ENCODE measurements around the gene MACROD2. TPM values are rescaled to one million over a fixed set of nuclear protein-coding genes. Genes with fewer than 3 reads are reported as not detected.
A peak's percentile ranks its signal among the peaks of the same experiment; 100 is the strongest.

The MACROD2 gene
- total and polyA plus RNA-seq, 4 donors = 0.66 to 10.5 (median 3.3) TPM

GRCh38 chr20:14337400-14338171 is 342.3 kb downstream of the MACROD2 start, which contains the start of gene FLRT3:
FLRT3 (minus strand) TSS chr20:14337612; CDS start chr20:14327506, 10,106 bp downstream.
- H3K9ac ChIP-seq (ENCODE audit: low read depth in 1 of 2, low read length in 2 of 2) = peak within 1 kb of the TSS; percentile 73 to 94
- peaks cover 3 to 24% (median 17%) of the 10 kb centered on the region in 4 donors for H3K4me1 ChIP-seq (ENCODE audit: control insufficient read depth in 4 of 4, insufficient read depth in 4 of 4, low read length in 3 of 4)
- H3K4me3 ChIP-seq (ENCODE audit: low read depth in 1 of 3, low read length in 3 of 3) = peak within 1 kb of the TSS; percentile 63 to 82 (median 77)
- H3K27me3 ChIP-seq (ENCODE audit: control insufficient read depth in 4 of 4, insufficient read depth in 4 of 4, low read length in 3 of 4) = no peaks in the 10 kb centered on the region
- H3K9me3 ChIP-seq (ENCODE audit: control insufficient read depth in 4 of 4, low read length in 3 of 4) = no peaks in the 10 kb centered on the region
- H3K27ac ChIP-seq (ENCODE audit: low read depth in 1 of 2, low read length in 2 of 2) = peak within 1 kb of the TSS; percentile 82 to 88
- H3K36me3 ChIP-seq (ENCODE audit: control insufficient read depth in 4 of 4, insufficient read depth in 3 of 4, low read depth in 1 of 4, low read length in 3 of 4) = no peaks in the 10 kb centered on the region
- 26% methylated on average over 12 of the region's 12 CpGs for whole genome bisulfite sequencing
- peak; percentile 62 to 74 for TF ChIP-seq HNF4A (conservative IDR thresholded peaks at IDR 0.05)
- TF ChIP-seq MAX (IDR thresholded peaks at IDR 0.05) = no peak
- peak; percentile 60 for TF ChIP-seq SP1 (IDR thresholded peaks at IDR 0.05)
- peak; percentile 25 for TF ChIP-seq EGR1 (IDR thresholded peaks at IDR 0.05; ENCODE audit: low read depth in 2 of 2)
- TF ChIP-seq REST (IDR thresholded peaks at IDR 0.05) = peak; percentile 92
- TF ChIP-seq ATF3 (IDR thresholded peaks at IDR 0.05) = peak; percentile 91
- no peak for TF ChIP-seq FOXA1 (IDR thresholded peaks at IDR 0.05)
- TF ChIP-seq YY1 (IDR thresholded peaks at IDR 0.05) = peak; percentile 95
- TF ChIP-seq RAD21 (IDR thresholded peaks at IDR 0.05) = peak; percentile 98
- peak; percentile 69 to 79 for TF ChIP-seq RXRA (IDR thresholded peaks at IDR 0.05)
- peak; percentile 95 to 96 for TF ChIP-seq JUND (IDR thresholded peaks at IDR 0.05)
- TF ChIP-seq TAF1 (conservative IDR thresholded peaks at IDR 0.05) = peak; percentile 98
- TF ChIP-seq HNF4G (IDR thresholded peaks at IDR 0.05) = peak; percentile 48
- peak; percentile 88 for TF ChIP-seq CTCF (IDR thresholded peaks at IDR 0.05; ENCODE audit: low read depth, low read length, missing input control)
- no peak for TF ChIP-seq NR2F2 (IDR thresholded peaks at IDR 0.05)
- DNase-seq (ENCODE audit: low spot score) = peak; percentile 74

- Histone ChIP-seq H3K27me3 (ENCODE audit: control insufficient read depth in 4 of 4, insufficient read depth in 4 of 4, low read length in 3 of 4) (no peaks in the 10 kb centered on the region), H3K9me3 (ENCODE audit: control insufficient read depth in 4 of 4, low read length in 3 of 4) (no peaks in the 10 kb centered on the region), H3K36me3 (ENCODE audit: control insufficient read depth in 4 of 4, insufficient read depth in 3 of 4, low read depth in 1 of 4, low read length in 3 of 4) (no peaks in the 10 kb centered on the region), H3K9ac (ENCODE audit: low read depth in 1 of 2, low read length in 2 of 2) (no peak overlapping the region), H3K4me3 (ENCODE audit: low read depth in 1 of 3, low read length in 3 of 3) (no peak overlapping the region), H3K27ac (ENCODE audit: low read depth in 1 of 2, low read length in 2 of 2) (no peak overlapping the region), H3K4me1 (ENCODE audit: control insufficient read depth in 4 of 4, insufficient read depth in 4 of 4, low read length in 3 of 4) (peaks cover 3 to 19% (median 14%) of the 10 kb centered on the region in 4 donors)
- peak; percentile 23 to 47 for TF ChIP-seq RAD21 (IDR thresholded peaks at IDR 0.05)
- peak; percentile 59 to 67 for TF ChIP-seq HNF4A (conservative IDR thresholded peaks at IDR 0.05)
- peak; percentile 18 for TF ChIP-seq FOXA2 (IDR thresholded peaks at IDR 0.05)
- TF ChIP-seq SP1 (IDR thresholded peaks at IDR 0.05) = peak; percentile 27
- TF ChIP-seq YY1 (IDR thresholded peaks at IDR 0.05) = peak; percentile 41
- peak; percentile 28 to 53 for TF ChIP-seq RXRA (IDR thresholded peaks at IDR 0.05)
- no peak for TF ChIP-seq FOXA1 (IDR thresholded peaks at IDR 0.05)
- TF ChIP-seq TAF1 (conservative IDR thresholded peaks at IDR 0.05) = no peak
- TF ChIP-seq MAX (IDR thresholded peaks at IDR 0.05) = peak; percentile 37
- WGBS = 30% methylated on average over 4 of the region's 4 CpGs
- DNase-seq (ENCODE audit: low spot score) = no peak
Observed at GRCh38 chr20:14341801-14342200, 346.5 kb downstream of the MACROD2 start.

All from liver (tissue), 9 donors.